PC-3 (cell line): ENCODE results near the gene OXGR1. TPM values are rescaled to one million over a fixed set of nuclear protein-coding genes. Genes with fewer than 3 reads are reported as not detected.

Experiments
- ATAC-seq: fragments of 200-7000 bp; cut with Tn5 transposase; 2 replicates; pipeline ENCODE4 v1.9.1; 2020; ENCODE audit warnings: mild to moderate bottlenecking, moderate library complexity
- BruUV-seq: library from RNA; stranded (reverse); fragments of 400-500 nt; replicated peaks from 2 replicates; lab custom pipeline; 2021; lab: Mats Ljungman, UMichigan
- CTCF ChIA-PET: fragments of 300-600 bp; sonication (Branson Sonifier 250); formaldehyde crosslinking; loops from one replicate; lab custom pipeline; 2022; ENCODE audit warnings: antibody characterized with exemption; lab: Charles Lee
- POLR2A ChIA-PET: fragments of 300-600 bp; sonication (Branson Sonifier 250); formaldehyde crosslinking; loops from one replicate; lab custom pipeline; 2022; ENCODE audit warnings: antibody characterized with exemption; ENCODE audit not compliant: unreplicated experiment; lab: Charles Lee
- DNase-seq: peaks from one replicate; pipeline ENCODE4 v3.0.0-alpha.2; 2015
- H2AFZ ChIP-seq: fragments of 300-600 bp; sonication (generic); 2 replicates; pipeline ENCODE4 v1.6.0; 2016; ENCODE audit warnings: antibody characterized with exemption, low read length
- H3F3A ChIP-seq: fragments of 300-600 bp; sonication (generic); one replicate; pipeline ENCODE4 v1.6.0; 2017; ENCODE audit warnings: antibody characterized with exemption, low read length, control low read depth, mild to moderate bottlenecking; ENCODE audit not compliant: unreplicated experiment
- H3K27ac ChIP-seq: fragments of 300-600 bp; sonication (generic); 2 replicates; pipeline ENCODE4 v1.5.1; 2016; ENCODE audit warnings: mild to moderate bottlenecking, low read length
- H3K27me3 ChIP-seq: fragments of 300-600 bp; sonication (generic); 2 replicates; pipeline ENCODE4 v1.6.1; 2016; ENCODE audit warnings: low read length, mixed read lengths
- H3K36me3 ChIP-seq: fragments of 300-600 bp; sonication (generic); 2 replicates; pipeline ENCODE4 v1.6.1; 2016; ENCODE audit warnings: low read depth, mixed run types, low read length, mixed read lengths
- H3K4me1 ChIP-seq: fragments of 300-600 bp; sonication (generic); 2 replicates; pipeline ENCODE4 v1.5.1; 2016; ENCODE audit warnings: low read length; ENCODE audit not compliant: insufficient read depth
- H3K4me2 ChIP-seq: fragments of 300-600 bp; sonication (generic); 2 replicates; pipeline ENCODE4 v1.6.0; 2016; ENCODE audit warnings: low read length
- H3K4me3 ChIP-seq: fragments of 300-600 bp; sonication (generic); 2 replicates; pipeline ENCODE4 v1.5.1; 2016; ENCODE audit warnings: mild to moderate bottlenecking, low read length, mixed read lengths
- H3K79me2 ChIP-seq: fragments of 300-600 bp; sonication (generic); 2 replicates; pipeline ENCODE4 v1.6.1; 2017; ENCODE audit warnings: low read length, mixed read lengths
- H3K9ac ChIP-seq: fragments of 300-600 bp; sonication (generic); 2 replicates; pipeline ENCODE4 v1.6.0; 2016; ENCODE audit warnings: mild to moderate bottlenecking, low read length
- H3K9me2 ChIP-seq: fragments of 300-600 bp; sonication (generic); replicated peaks from 2 replicates; pipeline ENCODE4 v1.6.1; 2016; ENCODE audit warnings: mixed run types, low read length, mixed read lengths
- H3K9me3 ChIP-seq: fragments of 300-600 bp; sonication (generic); 2 replicates; pipeline ENCODE4 v1.6.1; 2016; ENCODE audit warnings: low read length, mixed read lengths
- H4K20me1 ChIP-seq: fragments of 300-600 bp; sonication (generic); 2 replicates; pipeline ENCODE4 v1.6.1; 2016; ENCODE audit warnings: low read length, mixed read lengths
- EZH2 ChIP-seq: fragments of 300-600 bp; sonication (generic); IDR thresholded peaks from one replicate; pipeline ENCODE4 v1.6.1; 2017; ENCODE audit warnings: antibody characterized with exemption, mild to moderate bottlenecking, low read length; ENCODE audit not compliant: unreplicated experiment
- EZH2phosphoT487 ChIP-seq: fragments of 300-600 bp; sonication (generic); IDR thresholded peaks from 2 replicates; pipeline ENCODE4 v1.6.1; 2018; ENCODE audit warnings: mild to moderate bottlenecking, antibody characterized with exemption, low read length, borderline replicate concordance
- intact Hi-C: fragments of 100-400 bp; cut with micrococcal nuclease; formaldehyde crosslinking; loops from 2 replicates; pipeline ENCODE4 v1.9.0; 2023
- total RNA-seq: library from RNA; depleted of rRNA; stranded (reverse); fragments of >200 nt; gene quantifications from 2 replicates; pipeline ENCODE4 v1.2.3, GENCODE V29; 2014
- TF ChIP-seq, protein P1 (sequence below): fragments of 300-600 bp; sonication (generic); conservative IDR thresholded peaks from 2 replicates; pipeline ENCODE4 v1.5.1; 2017; ENCODE audit warnings: antibody characterized with exemption, low read depth, mild to moderate bottlenecking, low read length

The OXGR1 gene
- total RNA-seq, 1 experiment from 2014 or later: not detected

DNA sequence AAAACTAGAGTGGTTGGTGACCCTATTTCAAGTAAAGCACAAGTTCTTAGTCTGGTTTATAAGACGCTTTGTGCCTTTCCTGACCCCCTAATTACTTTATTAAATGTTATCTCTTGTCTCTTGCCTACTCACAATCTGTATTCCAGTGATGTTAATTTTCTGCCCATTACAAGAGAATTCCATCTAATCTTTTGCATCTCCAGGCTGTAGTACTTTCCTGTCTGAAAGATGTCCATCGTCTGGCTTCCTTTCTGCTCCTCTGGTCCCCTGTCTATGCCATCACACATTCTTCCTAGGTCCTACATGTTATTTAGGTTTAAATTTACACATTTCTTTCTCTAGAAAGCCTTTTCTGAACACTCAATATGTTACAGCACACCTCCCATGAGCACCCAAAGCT, 25.9 kb upstream of the OXGR1 start:
- no peak overlapping the region for H3K27ac ChIP-seq
- H2AFZ ChIP-seq: no peak overlapping the region
- no peak overlapping the region for H3K9ac ChIP-seq
- no peaks in the 10 kb centered on the region for H4K20me1 ChIP-seq
- DNase-seq: no peak
- no peak overlapping the region for H3K4me2 ChIP-seq
- no peaks in the 10 kb centered on the region for H3K9me2 ChIP-seq
- CTCF ChIA-PET: no interaction called here
- no peak overlapping the region for H3K4me3 ChIP-seq
- no peaks in the 10 kb centered on the region for H3K9me3 ChIP-seq
- intact Hi-C loops: no loop called here
- POLR2A ChIA-PET: no interaction called here
- no peaks in the 10 kb centered on the region for H3K4me1 ChIP-seq
- no TSS peak for BruUV-seq
- no peaks in the 10 kb centered on the region for H3F3A ChIP-seq
- H3K27me3 ChIP-seq: peaks cover 47% of the 10 kb centered on the region
- H3K79me2 ChIP-seq: no peaks in the 10 kb centered on the region
- no peaks in the 10 kb centered on the region for H3K36me3 ChIP-seq
- ATAC-seq: no peak
- TF ChIP-seq EZH2 (no peak), EZH2phosphoT487 (no peak)
- TF ChIP-seq, protein P1, sequence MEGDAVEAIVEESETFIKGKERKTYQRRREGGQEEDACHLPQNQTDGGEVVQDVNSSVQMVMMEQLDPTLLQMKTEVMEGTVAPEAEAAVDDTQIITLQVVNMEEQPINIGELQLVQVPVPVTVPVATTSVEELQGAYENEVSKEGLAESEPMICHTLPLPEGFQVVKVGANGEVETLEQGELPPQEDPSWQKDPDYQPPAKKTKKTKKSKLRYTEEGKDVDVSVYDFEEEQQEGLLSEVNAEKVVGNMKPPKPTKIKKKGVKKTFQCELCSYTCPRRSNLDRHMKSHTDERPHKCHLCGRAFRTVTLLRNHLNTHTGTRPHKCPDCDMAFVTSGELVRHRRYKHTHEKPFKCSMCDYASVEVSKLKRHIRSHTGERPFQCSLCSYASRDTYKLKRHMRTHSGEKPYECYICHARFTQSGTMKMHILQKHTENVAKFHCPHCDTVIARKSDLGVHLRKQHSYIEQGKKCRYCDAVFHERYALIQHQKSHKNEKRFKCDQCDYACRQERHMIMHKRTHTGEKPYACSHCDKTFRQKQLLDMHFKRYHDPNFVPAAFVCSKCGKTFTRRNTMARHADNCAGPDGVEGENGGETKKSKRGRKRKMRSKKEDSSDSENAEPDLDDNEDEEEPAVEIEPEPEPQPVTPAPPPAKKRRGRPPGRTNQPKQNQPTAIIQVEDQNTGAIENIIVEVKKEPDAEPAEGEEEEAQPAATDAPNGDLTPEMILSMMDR: no peak

DNA sequence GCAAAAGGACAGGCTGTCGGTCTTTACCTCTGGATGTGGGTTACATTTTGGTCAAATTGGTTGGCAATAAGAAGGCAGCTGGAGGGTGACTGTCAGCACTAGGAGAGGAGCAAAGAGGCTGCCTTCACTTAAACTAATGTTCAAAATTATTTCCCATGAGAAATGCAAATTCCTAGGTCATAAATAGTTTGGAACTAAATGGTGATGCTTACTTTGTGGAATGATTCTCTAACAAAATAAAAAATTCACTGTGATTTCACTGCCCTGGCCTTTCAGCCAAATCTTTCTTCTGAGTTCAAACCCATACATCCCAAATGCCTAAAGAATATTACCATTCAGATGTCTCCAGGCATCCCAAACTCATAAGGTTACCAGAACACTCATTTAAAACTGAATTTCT, 25.0 kb upstream of the OXGR1 start:
- H3K4me1 ChIP-seq: no peaks in the 10 kb centered on the region
- ATAC-seq (no peak), DNase-seq (no peak)
- no peak for TF ChIP-seq EZH2phosphoT487
- TF ChIP-seq, protein P1: no peak
- TF ChIP-seq EZH2: no peak
- H3K9ac ChIP-seq: no peak overlapping the region
- H3K4me2 ChIP-seq: no peak overlapping the region
- ChIA-PET POLR2A (no interaction called here), CTCF (no interaction called here)
- no peaks in the 10 kb centered on the region for H3K9me2 ChIP-seq
- H4K20me1 ChIP-seq: no peaks in the 10 kb centered on the region
- H3F3A ChIP-seq: no peaks in the 10 kb centered on the region
- no peak overlapping the region for H3K27ac ChIP-seq
- H3K79me2 ChIP-seq: no peaks in the 10 kb centered on the region
- no peak overlapping the region for H2AFZ ChIP-seq
- intact Hi-C loops: loop anchor here (5.0 to 10.0 kb wide), 3 partner anchors 203 to 783 kb away; partner anchors contain the start of gene MBNL2
- H3K9me3 ChIP-seq: no peaks in the 10 kb centered on the region
- no peak overlapping the region for H3K4me3 ChIP-seq
- BruUV-seq: no TSS peak
- peaks cover 47% of the 10 kb centered on the region for H3K27me3 ChIP-seq
- no peaks in the 10 kb centered on the region for H3K36me3 ChIP-seq

DNA sequence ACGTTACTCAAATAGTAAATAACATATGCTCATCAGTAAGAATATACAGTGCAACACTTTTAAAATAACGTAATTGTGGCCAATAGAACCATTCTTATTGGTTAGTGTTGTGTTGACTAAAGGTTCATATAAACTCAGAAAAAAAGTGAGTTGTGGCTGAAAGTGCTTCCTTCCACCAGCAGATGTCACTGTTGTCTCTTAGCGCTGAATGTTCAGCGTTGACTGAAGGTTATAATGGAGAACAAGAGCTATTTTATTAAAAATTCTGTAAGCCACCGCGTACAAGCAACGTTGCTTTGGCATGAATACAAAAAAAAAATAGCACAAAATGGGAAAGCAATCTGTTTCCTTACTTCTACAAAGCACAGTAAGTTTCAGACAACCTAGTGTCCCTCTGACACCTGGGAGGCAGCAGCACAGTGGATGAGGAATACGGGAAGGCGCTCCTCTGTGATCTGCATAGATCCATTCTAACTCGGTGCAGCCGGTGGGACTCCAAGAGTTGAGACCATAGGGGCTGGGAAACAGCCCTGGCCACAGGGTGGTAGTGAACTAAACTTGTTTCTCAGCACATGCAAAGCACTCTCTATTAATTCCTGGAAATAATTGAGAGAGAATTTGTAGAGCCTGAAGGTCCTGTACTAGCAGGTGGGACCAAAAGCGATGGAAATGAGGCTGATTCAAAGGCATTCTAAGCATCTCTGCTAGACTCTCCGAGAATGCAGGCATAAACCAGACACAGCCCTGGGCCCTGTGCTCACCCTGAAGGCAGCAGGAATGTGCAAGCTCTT, 23.9 kb upstream of the OXGR1 start:
- Histone ChIP-seq H4K20me1 (no peaks in the 10 kb centered on the region), H3K27me3 (peaks cover 42% of the 10 kb centered on the region), H3K9me2 (no peaks in the 10 kb centered on the region), H3F3A (no peaks in the 10 kb centered on the region), H3K36me3 (no peaks in the 10 kb centered on the region), H3K4me1 (no peaks in the 10 kb centered on the region), H2AFZ (no peak overlapping the region), H3K4me2 (no peak overlapping the region), H3K79me2 (no peaks in the 10 kb centered on the region), H3K9me3 (no peaks in the 10 kb centered on the region), H3K27ac (no peak overlapping the region), H3K9ac (no peak overlapping the region), H3K4me3 (no peak overlapping the region)
- DNase-seq (peak; percentile 72), ATAC-seq (peak; percentile 69)
- TF ChIP-seq EZH2 (no peak), EZH2phosphoT487 (no peak)
- TF ChIP-seq, protein P1: peak; percentile 84
- POLR2A ChIA-PET: interaction anchor here (0.6 to 0.7 kb wide), 2 partner anchors 39 to 114 kb away, joined by 3 read pairs; no protein-coding TSS in a partner anchor
- CTCF ChIA-PET: interaction anchor here (0.6 to 1.0 kb wide), 5 partner anchors 9 to 348 kb away, joined by 3 to 4 read pairs (median 4); no protein-coding TSS in a partner anchor
- intact Hi-C loops: loop anchor here (1.0 to 10.0 kb wide), 5 partner anchors 10 to 784 kb away; partner anchors contain the start of gene MBNL2
- BruUV-seq: no TSS peak
